ENCODE data around the gene CRYBB2. TPM values are rescaled to one million over a fixed set of nuclear protein-coding genes. Genes with fewer than 3 reads are reported as not detected.

CRYBB2 gene
- total and polyA plus RNA-seq, 4 donors, result 0.08 to 0.10 TPM; not detected in 2

Small RNA genes lying within 50 kb of the gene (small RNA-seq; reads per million reads assigned to genes)
- not detected for gene Z99916.2

Other genes starting within 250 kb of the CRYBB2 start
- gene CRYBB3, start 19.8 kb upstream of the CRYBB2 start, total RNA-seq, result not detected
- gene CRYBB3, start 19.8 kb upstream of the CRYBB2 start, polyA plus RNA-seq, result under 1 TPM; 0.25 to 0.38 TPM

All from liver (tissue), 5 donors.